Measurements from ENCODE around the gene TRAF4.

TRAF4 gene

GRCh38 chr17:28743243-28744103 is at the start of gene TRAF4:
Gene TRAF4 (plus strand): TSS chr17:28744011. CDS start chr17:28744113, 102 bp downstream.
- peak within 1 kb of the TSS; percentile 94 for H3K4me3 ChIP-seq (replicated peaks; ENCODE audit: low read depth, low read length)
- peak; percentile 75 for DNase-seq (ENCODE audit: low read depth)
- no peak for TF ChIP-seq CTCF (IDR thresholded peaks at IDR 0.05; ENCODE audit: low read length, missing control alignments)

GRCh38 chr17:28698253-28698941 is 45.4 kb upstream of the TRAF4 start:
- DNase-seq (ENCODE audit: low read depth), result no peak

GRCh38 chr17:28700278-28700677 is 43.5 kb upstream of the TRAF4 start:
- no peak overlapping the region for H3K4me3 ChIP-seq (replicated peaks; ENCODE audit: low read depth, low read length)
- no peak for DNase-seq (ENCODE audit: low read depth)
- no peak for TF ChIP-seq CTCF (IDR thresholded peaks at IDR 0.05; ENCODE audit: low read length, missing control alignments)

More at GRCh38 chr17:28698253-28698941, 45.4 kb upstream of the TRAF4 start:
- TF ChIP-seq CTCF (IDR thresholded peaks at IDR 0.05; ENCODE audit: low read length, missing control alignments), result no peak
- H3K4me3 ChIP-seq (replicated peaks; ENCODE audit: low read depth, low read length), result no peak overlapping the region

- DNase-seq (ENCODE audit: low read depth), result no peak
- TF ChIP-seq CTCF (IDR thresholded peaks at IDR 0.05; ENCODE audit: low read length, missing control alignments), result no peak
- no peak overlapping the region for H3K4me3 ChIP-seq (replicated peaks; ENCODE audit: low read depth, low read length)
Measured at GRCh38 chr17:28700830-28701492, 42.9 kb upstream of the TRAF4 start.

GRCh38 chr17:28702026-28702751 is 41.6 kb upstream of the TRAF4 start:
- DNase-seq (ENCODE audit: low read depth), result no peak
- no peak overlapping the region for H3K4me3 ChIP-seq (replicated peaks; ENCODE audit: low read depth, low read length)
- TF ChIP-seq CTCF (IDR thresholded peaks at IDR 0.05; ENCODE audit: low read length, missing control alignments), result no peak

GRCh38 chr17:28702752-28703150 is 41.1 kb upstream of the TRAF4 start:
- DNase-seq (ENCODE audit: low read depth), result no peak
- no peak overlapping the region for H3K4me3 ChIP-seq (replicated peaks; ENCODE audit: low read depth, low read length)
- TF ChIP-seq CTCF (IDR thresholded peaks at IDR 0.05; ENCODE audit: low read length, missing control alignments), result no peak
